Stimulated activated CD8-positive, alpha-beta memory T cell treated with anti-CD3 and anti-CD28 coated beads, Interleukin-7, amount 100 ng/mL, for 24 hours (primary cell): ENCODE data around the gene SPRR2E.
"Not testable (repeated sequence)": the region's sequence is repeated elsewhere in the genome, so short reads cannot be mapped to it uniquely, and the experiment has no call there.

ENCODE experiments used
- DNase-seq: peaks from one replicate; pipeline ENCODE4 v3.0.0-alpha.2; 2020; ENCODE audit warnings: low read depth

Gene SPRR2E

GRCh38 chr1:153094426-153094825 lies at the start of gene SPRR2E:
Gene SPRR2E, minus strand, starts transcription at chr1:153094526. Its CDS starts 775 bp downstream, at chr1:153093751.
- no peak for DNase-seq

GRCh38 chr1:153141377-153141776 lies 47.1 kb upstream of the SPRR2E start:
- no peak for DNase-seq

GRCh38 chr1:153140484-153140883 lies 46.2 kb upstream of the SPRR2E start:
- DNase-seq, result no peak

GRCh38 chr1:153133743-153134142 lies 39.4 kb upstream of the SPRR2E start:
- DNase-seq, result no peak

- DNase-seq, result no peak
These were observed 38.9 kb upstream of the SPRR2E start for GRCh38 chr1:153133267-153133666.

GRCh38 chr1:153128688-153129087 lies 34.4 kb upstream of the SPRR2E start:
- not testable (repeated sequence) for DNase-seq

- no peak for DNase-seq
These were observed 33.0 kb upstream of the SPRR2E start for GRCh38 chr1:153127296-153127695.

- DNase-seq, result no peak
These were observed 31.2 kb upstream of the SPRR2E start for GRCh38 chr1:153125536-153125935.

- not testable (repeated sequence) for DNase-seq
These were observed 29.5 kb upstream of the SPRR2E start for GRCh38 chr1:153123793-153124192.

- no peak for DNase-seq
These were observed 28.6 kb upstream of the SPRR2E start for GRCh38 chr1:153122831-153123421.

- no peak for DNase-seq
These were observed 26.6 kb upstream of the SPRR2E start for GRCh38 chr1:153120945-153121344.

GRCh38 chr1:153119491-153119971 lies 25.2 kb upstream of the SPRR2E start:
- no peak for DNase-seq

- DNase-seq, result not testable (repeated sequence)
These were observed 20.9 kb upstream of the SPRR2E start for GRCh38 chr1:153115264-153115663.

- no peak for DNase-seq
These were observed 19.1 kb upstream of the SPRR2E start, which contains the start of gene SPRR2F for GRCh38 chr1:153113416-153113815. Gene SPRR2F, minus strand, starts transcription at chr1:153113516. Its CDS starts 783 bp downstream, at chr1:153112733.

- DNase-seq, result not testable (repeated sequence)
These were observed 18.1 kb upstream of the SPRR2E start for GRCh38 chr1:153112454-153112853.

- DNase-seq, result no peak
These were observed 5.9 kb upstream of the SPRR2E start for GRCh38 chr1:153100245-153100644.

GRCh38 chr1:153099461-153100045 lies 5.2 kb upstream of the SPRR2E start:
- DNase-seq, result no peak

GRCh38 chr1:153095764-153096163 lies 1.4 kb upstream of the SPRR2E start:
- DNase-seq, result no peak

- no peak for DNase-seq
These were observed 6.7 kb downstream of the SPRR2E start for GRCh38 chr1:153087652-153088051.

GRCh38 chr1:153081736-153082135 lies 12.6 kb downstream of the SPRR2E start:
- no peak for DNase-seq

- no peak for DNase-seq
These were observed 21.3 kb downstream of the SPRR2E start for GRCh38 chr1:153072806-153073726.

GRCh38 chr1:153071511-153071910 lies 22.8 kb downstream of the SPRR2E start, which contains the start of gene SPRR2B:
Gene SPRR2B, minus strand, starts transcription at chr1:153071611. Its CDS starts 772 bp downstream, at chr1:153070839.
- no peak for DNase-seq

GRCh38 chr1:153070243-153070642 lies 24.1 kb downstream of the SPRR2E start:
- no peak for DNase-seq
